HepG2 (cell line): ENCODE measurements around the gene DST. TPM values are rescaled to one million over a fixed set of nuclear protein-coding genes. Genes with fewer than 3 reads are reported as not detected.

Experiments used
- CHD2 ChIP-seq: IDR thresholded peaks from 2 replicates; pipeline ENCODE4 v1.6.1; 2011; ENCODE audit warnings: low read depth, low read length, improper control_type of control experiment
- CHD4 ChIP-seq: fragments of 200-600 bp; sonication (generic); IDR thresholded peaks from 2 replicates; pipeline ENCODE4 v1.7.0; 2017; ENCODE audit warnings: mild to moderate bottlenecking, low read length, borderline replicate concordance
- DNMT3B ChIP-seq: conservative IDR thresholded peaks from 2 replicates; pipeline ENCODE4 v1.6.1; 2016; ENCODE audit warnings: missing biosample characterization, control low read depth
- FOXC1 ChIP-seq: sonication (generic); formaldehyde crosslinking; IDR thresholded peaks from 2 replicates; pipeline ENCODE4 v1.8.0; 2022; ENCODE audit warnings: mild to moderate bottlenecking, missing genetic modification reagents, borderline replicate concordance
- HMG20B ChIP-seq: conservative IDR thresholded peaks from 2 replicates; pipeline ENCODE4 v1.6.1; 2016; ENCODE audit warnings: missing genetic modification reagents, missing compliant biosample characterization
- HNRNPLL ChIP-seq: fragments of 200-400 bp; formaldehyde crosslinking; IDR thresholded peaks from 2 replicates; pipeline ENCODE4 v1.6.1; 2017; ENCODE audit warnings: mild to moderate bottlenecking, low read depth, low read length; ENCODE audit not compliant: poor library complexity, severe bottlenecking
- ISX ChIP-seq: sonication (generic); formaldehyde crosslinking; conservative IDR thresholded peaks from 2 replicates; pipeline ENCODE4 v1.5.0; 2020; ENCODE audit warnings: missing genetic modification reagents
- MAFF ChIP-seq: IDR thresholded peaks from 2 replicates; pipeline ENCODE4 v1.6.1; 2011; ENCODE audit warnings: low read depth, low read length, improper control_type of control experiment
- NFAT5 ChIP-seq: sonication (generic); formaldehyde crosslinking; IDR thresholded peaks from 2 replicates; pipeline ENCODE4 v1.4.0; 2020; ENCODE audit warnings: missing genetic modification reagents
- PITX1 ChIP-seq: sonication (generic); formaldehyde crosslinking; IDR thresholded peaks from 2 replicates; pipeline ENCODE4 v1.5.1; 2020; ENCODE audit warnings: mild to moderate bottlenecking, missing genetic modification reagents
- PPARG ChIP-seq: conservative IDR thresholded peaks from 2 replicates; pipeline ENCODE4 v1.6.1; 2016; ENCODE audit warnings: missing biosample characterization, missing genetic modification reagents
- SALL2 ChIP-seq: sonication (generic); formaldehyde crosslinking; IDR thresholded peaks from 2 replicates; pipeline ENCODE4 v1.8.1; 2023; ENCODE audit warnings: mild to moderate bottlenecking, missing genetic modification reagents, inconsistent platforms
- SOX6 ChIP-seq, 2 experiments: fragments of 450-650 bp in 1 of 2; sonication (generic) in 1 of 2; formaldehyde crosslinking in 1 of 2; IDR thresholded peaks; 2 replicates each; pipeline versions ENCODE4 v1.4.0 to v1.6.1; 2017 to 2020; ENCODE audit warnings: antibody characterized with exemption in 1 of 2, mild to moderate bottlenecking in 1 of 2, missing genetic modification reagents in 1 of 2
- SRSF1 ChIP-seq: fragments of 200-400 bp; formaldehyde crosslinking; optimal IDR thresholded peaks from 2 replicates; pipeline ENCODE3; 2017; ENCODE audit warnings: mild to moderate bottlenecking, low read depth, low read length, moderate library complexity
- STAT6 ChIP-seq: sonication (generic); formaldehyde crosslinking; IDR thresholded peaks from 2 replicates; pipeline ENCODE4 v1.4.0; 2020; ENCODE audit warnings: missing genetic modification reagents, mild to moderate bottlenecking, borderline replicate concordance
- ZC3H13 ChIP-seq: sonication (generic); formaldehyde crosslinking; IDR thresholded peaks from 2 replicates; pipeline ENCODE4 v1.8.1; 2023; ENCODE audit warnings: mild to moderate bottlenecking, missing genetic modification reagents, moderate library complexity
- ZFYVE20 ChIP-seq: sonication (generic); formaldehyde crosslinking; IDR thresholded peaks from 2 replicates; pipeline ENCODE4 v1.8.0; 2023; ENCODE audit warnings: low read depth, mild to moderate bottlenecking, moderate library complexity, missing genetic modification reagents, borderline replicate concordance
- ZNF550 ChIP-seq: sonication (generic); formaldehyde crosslinking; IDR thresholded peaks from 2 replicates; pipeline ENCODE4 v1.4.0; 2020; ENCODE audit warnings: mild to moderate bottlenecking, missing genetic modification reagents, borderline replicate concordance
- ZNF574 ChIP-seq: sonication (generic); formaldehyde crosslinking; IDR thresholded peaks from 2 replicates; pipeline ENCODE4 v1.4.0; 2020; ENCODE audit warnings: missing genetic modification reagents
- ZNF879 ChIP-seq: sonication (generic); formaldehyde crosslinking; IDR thresholded peaks from 2 replicates; pipeline ENCODE4 v1.8.1; 2023; ENCODE audit warnings: missing genetic modification reagents
- polyA plus RNA-seq, 8 experiments: library from polyadenylated mRNA; depleted of rRNA in 3 of 8; stranded (reverse) in 7 of 8; unstranded in 1 of 8; fragments of >200 nt; fragmentation: Illumina TruSeq in 4 of 8; extraction: Trizol in 4 of 8; gene quantifications; 2 replicates each; pipeline versions ENCODE4 v1.2.1 to v1.2.3, GENCODE V29; 2011 to 2016; ENCODE audit warnings: low read depth in 4 of 8, missing spikeins in 1 of 8, mixed read lengths in 1 of 8; ENCODE audit not compliant: insufficient read depth in 1 of 8
- total RNA-seq, 5 experiments: library from RNA; depleted of rRNA; stranded (reverse); fragments of >200 nt; fragmentation: Illumina TruSeq; extraction: Trizol; gene quantifications; 2 replicates each; pipeline ENCODE4 v1.2.3, GENCODE V29; 2016; ENCODE audit warnings: low read depth in 1 of 5

The DST gene
- total and polyA plus RNA-seq, 2 of the 13 experiments (the other 11 are each of a cell fraction or from before 2014, with no cell fraction given) = 64.4 to 89.0 TPM

GRCh38 chr6:56541030-56541600 is 101.6 kb downstream of the DST start (continued):
- peak; percentile 51; the same call in 1 of the 2 replicates for TF ChIP-seq PITX1 (CRISPR knock-in tag)
- no peak for TF ChIP-seq CHD2
- no peak for TF ChIP-seq CHD4
- no peak for TF ChIP-seq SOX6 (IDR thresholded peaks at IDR 0.05)
- peak; percentile 77 for TF ChIP-seq SOX6 (CRISPR knock-in tag; IDR thresholded peaks at IDR 0.05)
- no peak for TF ChIP-seq ZFYVE20 (CRISPR knock-in tag)
- no peak for TF ChIP-seq HNRNPLL
- TF ChIP-seq ZNF550 (CRISPR knock-in tag) = no peak
- no peak for TF ChIP-seq ZNF879 (CRISPR knock-in tag)
- TF ChIP-seq ZNF574 = 0 out of 2 replicates have a peak, but pooled peaks have one; percentile 18
- TF ChIP-seq HMG20B (CRISPR knock-in tag) = no peak
- TF ChIP-seq MAFF = no peak
- TF ChIP-seq STAT6 (CRISPR knock-in tag) = no peak
- TF ChIP-seq DNMT3B (CRISPR knock-in tag) = no peak
- no peak for TF ChIP-seq NFAT5 (CRISPR knock-in tag)
- 0 out of 2 replicates have a peak, but pooled peaks have one; percentile 44 for TF ChIP-seq SALL2 (CRISPR knock-in tag)
- TF ChIP-seq ZC3H13 = 0 out of 2 replicates have a peak, but pooled peaks have one; percentile 50
- peak; percentile 88 for TF ChIP-seq PPARG
- TF ChIP-seq SRSF1 = no peak
- no peak for TF ChIP-seq ISX (CRISPR knock-in tag)
- TF ChIP-seq FOXC1 (CRISPR knock-in tag) = no peak
